Measurements from ENCODE around the gene CREBBP. TPM values are rescaled to one million over a fixed set of nuclear protein-coding genes. Genes with fewer than 3 reads are reported as not detected.
"Not testable (repeated sequence)": the region's sequence is repeated elsewhere in the genome, so short reads cannot be mapped to it uniquely, and the experiment has no call there.

The CREBBP gene
- total and polyA plus RNA-seq, 9 donors = 35.6 to 94.5 (median 78.3) TPM

DNA sequence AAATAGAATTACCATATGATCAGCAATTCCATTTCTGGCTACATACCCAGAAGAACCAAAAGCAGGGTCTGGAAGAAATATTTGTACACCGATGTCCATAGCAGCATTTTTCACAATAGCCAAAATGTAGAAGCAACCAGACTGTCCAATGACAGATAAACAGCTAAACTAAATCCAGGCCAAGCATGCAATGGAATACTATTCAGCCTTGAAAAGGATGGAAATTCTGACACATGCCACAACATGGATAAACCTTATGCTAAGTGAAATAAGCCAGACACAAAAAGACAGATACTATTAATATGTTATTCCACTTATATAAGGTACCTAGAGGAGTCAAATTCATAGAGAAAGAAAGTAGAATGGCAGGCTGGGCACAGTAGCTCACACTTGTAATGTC, 25.9 kb upstream of the CREBBP start:
- intact Hi-C loops (cut with DNase I) = no loop called here
- TF ChIP-seq POLR2A (IDR thresholded peaks at IDR 0.05) = no peak
- no peak for TF ChIP-seq EP300 (IDR thresholded peaks at IDR 0.05)
- TF ChIP-seq, protein P1, sequence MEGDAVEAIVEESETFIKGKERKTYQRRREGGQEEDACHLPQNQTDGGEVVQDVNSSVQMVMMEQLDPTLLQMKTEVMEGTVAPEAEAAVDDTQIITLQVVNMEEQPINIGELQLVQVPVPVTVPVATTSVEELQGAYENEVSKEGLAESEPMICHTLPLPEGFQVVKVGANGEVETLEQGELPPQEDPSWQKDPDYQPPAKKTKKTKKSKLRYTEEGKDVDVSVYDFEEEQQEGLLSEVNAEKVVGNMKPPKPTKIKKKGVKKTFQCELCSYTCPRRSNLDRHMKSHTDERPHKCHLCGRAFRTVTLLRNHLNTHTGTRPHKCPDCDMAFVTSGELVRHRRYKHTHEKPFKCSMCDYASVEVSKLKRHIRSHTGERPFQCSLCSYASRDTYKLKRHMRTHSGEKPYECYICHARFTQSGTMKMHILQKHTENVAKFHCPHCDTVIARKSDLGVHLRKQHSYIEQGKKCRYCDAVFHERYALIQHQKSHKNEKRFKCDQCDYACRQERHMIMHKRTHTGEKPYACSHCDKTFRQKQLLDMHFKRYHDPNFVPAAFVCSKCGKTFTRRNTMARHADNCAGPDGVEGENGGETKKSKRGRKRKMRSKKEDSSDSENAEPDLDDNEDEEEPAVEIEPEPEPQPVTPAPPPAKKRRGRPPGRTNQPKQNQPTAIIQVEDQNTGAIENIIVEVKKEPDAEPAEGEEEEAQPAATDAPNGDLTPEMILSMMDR (IDR thresholded peaks at IDR 0.05) = no peak

DNA sequence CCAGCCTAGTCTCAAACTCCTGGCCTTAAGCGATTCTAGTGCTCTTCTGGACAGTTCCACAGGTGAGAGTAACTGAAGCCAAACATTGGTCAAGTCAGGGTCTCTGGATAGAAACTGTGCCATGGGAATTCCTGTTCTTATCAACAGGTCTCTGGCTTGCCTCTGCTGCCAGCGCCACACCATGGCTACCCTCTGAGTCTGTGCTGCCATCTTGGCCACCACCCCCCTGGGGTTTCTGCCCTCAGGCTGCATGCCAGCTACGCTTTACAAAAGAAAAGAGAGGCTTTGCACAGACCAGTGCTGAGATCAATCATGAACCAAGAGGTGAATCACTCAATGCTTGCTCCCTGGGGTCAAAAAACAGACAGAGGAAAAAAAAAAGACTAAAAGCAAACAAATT, 24.4 kb upstream of the CREBBP start:
- Histone ChIP-seq H3K27ac (no peak overlapping the region), H3K9me3 (no peaks in the 10 kb centered on the region), H3K27me3 (no peaks in the 10 kb centered on the region), H3K4me3 (no peak overlapping the region), H3K36me3 (no peaks in the 10 kb centered on the region), H3K4me1 (ENCODE audit: insufficient read depth) (no peaks in the 10 kb centered on the region)
- no peak for DNase-seq
- TF ChIP-seq POLR2A (IDR thresholded peaks at IDR 0.05) = no peak
- TF ChIP-seq EP300 (IDR thresholded peaks at IDR 0.05) = no peak
- TF ChIP-seq, protein P1 (IDR thresholded peaks at IDR 0.05) = no peak
- intact Hi-C loops (cut with DNase I) = no loop called here
- 71 to 85% (median 84%) methylated on average over 3 of the region's 3 CpGs for WGBS, 3 donors

More for the DNA sequence above, 25.9 kb upstream of the CREBBP start:
- Histone ChIP-seq H3K4me3 (no peak overlapping the region), H3K27ac (no peak overlapping the region), H3K36me3 (no peaks in the 10 kb centered on the region), H3K27me3 (no peaks in the 10 kb centered on the region), H3K4me1 (ENCODE audit: insufficient read depth) (no peaks in the 10 kb centered on the region), H3K9me3 (no peaks in the 10 kb centered on the region)
- 81 to 90% (median 85%) methylated on average over 1 of the region's 1 CpG for WGBS, 3 donors
- DNase-seq = no peak

GRCh38 chr16:3890091-3890490, 9.6 kb upstream of the CREBBP start:
- H3K4me1 ChIP-seq (ENCODE audit: insufficient read depth) = no peaks in the 10 kb centered on the region
- H3K9me3 ChIP-seq = peaks cover 0 to under 1% of the 10 kb centered on the region in 2 donors
- H3K27ac ChIP-seq = no peak overlapping the region
- peak in 1 of 5 donors; percentile 19 for DNase-seq
- TF ChIP-seq EP300 (IDR thresholded peaks at IDR 0.05) (no peak), POLR2A (IDR thresholded peaks at IDR 0.05) (no peak)
- TF ChIP-seq, protein P1 (IDR thresholded peaks at IDR 0.05) = no peak
- intact Hi-C loops (cut with DNase I) = no loop called here
- no peak overlapping the region for H3K4me3 ChIP-seq
- no peaks in the 10 kb centered on the region for H3K36me3 ChIP-seq
- 83 to 89% (median 86%) methylated on average over 10 of the region's 10 CpGs for WGBS, 3 donors
- H3K27me3 ChIP-seq = no peaks in the 10 kb centered on the region

GRCh38 chr16:3889059-3889458, 8.5 kb upstream of the CREBBP start:
- no peak overlapping the region for H3K27ac ChIP-seq
- H3K27me3 ChIP-seq = no peaks in the 10 kb centered on the region
- no peaks in the 10 kb centered on the region for H3K4me1 ChIP-seq (ENCODE audit: insufficient read depth)
- no peak overlapping the region for H3K4me3 ChIP-seq
- intact Hi-C loops (cut with DNase I) = loop anchor here in 1 of 4 donors (10.0 kb wide), 1 partner anchor 194 kb away; no protein-coding TSS in a partner anchor
- 82 to 87% (median 83%) methylated on average over 4 of the region's 4 CpGs for WGBS, 3 donors
- H3K9me3 ChIP-seq = no peaks in the 10 kb centered on the region
- TF ChIP-seq, protein P1 (IDR thresholded peaks at IDR 0.05) = no peak
- TF ChIP-seq POLR2A (IDR thresholded peaks at IDR 0.05) = no peak
- no peak for TF ChIP-seq EP300 (IDR thresholded peaks at IDR 0.05)
- no peak for DNase-seq
- H3K36me3 ChIP-seq = no peaks in the 10 kb centered on the region

DNA sequence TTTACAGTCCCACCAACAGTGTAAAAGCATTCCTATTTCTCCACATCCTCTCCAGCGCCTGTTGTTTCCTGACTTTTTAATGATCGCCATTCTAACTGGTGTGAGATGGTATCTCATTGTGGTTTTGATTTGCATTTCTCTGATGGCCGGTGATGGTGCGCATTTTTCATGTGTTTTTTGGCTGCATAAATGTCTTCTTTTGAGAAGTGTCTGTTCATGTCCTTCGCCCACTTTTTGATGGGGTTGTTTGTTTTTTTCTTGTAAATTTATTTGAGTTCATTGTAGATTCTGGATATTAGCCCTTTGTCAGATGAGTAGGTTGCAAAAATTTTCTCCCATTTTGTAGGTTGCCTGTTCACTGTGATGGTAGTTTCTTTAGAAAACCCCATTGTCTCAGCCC, 5.5 kb upstream of the CREBBP start:
- WGBS, 3 donors = 86 to 98% (median 96%) methylated on average over 5 of the region's 5 CpGs
- not testable (repeated sequence) for H3K36me3 ChIP-seq; DNase-seq; H3K9me3 ChIP-seq; H3K27ac ChIP-seq; H3K27me3 ChIP-seq; H3K4me3 ChIP-seq; H3K4me1 ChIP-seq (ENCODE audit: insufficient read depth)
- intact Hi-C loops (cut with DNase I) = loop anchor here in 1 of 4 donors (10.0 kb wide), 1 partner anchor 191 kb away; no protein-coding TSS in a partner anchor
